ENCODE data around the gene HSBP1L1.
A peak's percentile ranks its signal among the peaks of the same experiment; 100 is the strongest.

- TF ChIP-seq CTCF (conservative IDR thresholded peaks at IDR 0.05; ENCODE audit: low read depth in 2 of 2) (peak; percentile 59 to 78), EZH2phosphoT487 (IDR thresholded peaks at IDR 0.05; ENCODE audit: unreplicated experiment) (no peak), EZH2 (IDR thresholded peaks at IDR 0.05; ENCODE audit: low read depth, unreplicated experiment) (no peak), CREB1 (CRISPR knock-in tag; IDR thresholded peaks at IDR 0.05; ENCODE audit: low read depth) (no peak), POLR2AphosphoS5 (IDR thresholded peaks at IDR 0.05; ENCODE audit: low read depth) (no peak), ETS1 (IDR thresholded peaks at IDR 0.05) (no peak), REST (IDR thresholded peaks at IDR 0.05; ENCODE audit: unreplicated experiment) (no peak), ZNF462 (CRISPR knock-in tag; IDR thresholded peaks at IDR 0.05) (no peak)
Measured at GRCh38 chr18:79933765-79934164, 30.7 kb upstream of the HSBP1L1 start.

Data from GM23338 (cell line).